Measurements from ENCODE around the gene CKB.

CKB gene

GRCh38 chr14:103537175-103537990 is 14.8 kb upstream of the CKB start:
- no peak for DNase-seq

GRCh38 chr14:103536693-103537092 is 14.1 kb upstream of the CKB start:
- DNase-seq: no peak

- DNase-seq: no peak
Observed at GRCh38 chr14:103535891-103536565, 13.4 kb upstream of the CKB start.

GRCh38 chr14:103535081-103535890 is 12.7 kb upstream of the CKB start:
- no peak for DNase-seq

GRCh38 chr14:103534576-103535061 is 12.0 kb upstream of the CKB start:
- no peak for DNase-seq

GRCh38 chr14:103533999-103534575 is 11.5 kb upstream of the CKB start:
- DNase-seq: no peak

- DNase-seq: no peak
Observed at GRCh38 chr14:103533137-103533998, 10.7 kb upstream of the CKB start.

GRCh38 chr14:103532216-103533136 is 9.8 kb upstream of the CKB start:
- DNase-seq: no peak

GRCh38 chr14:103531421-103532215 is 9.0 kb upstream of the CKB start:
- no peak for DNase-seq

- no peak for DNase-seq
Observed at GRCh38 chr14:103530831-103531230, 8.2 kb upstream of the CKB start.

- DNase-seq: no peak
Observed at GRCh38 chr14:103530390-103530789, 7.8 kb upstream of the CKB start.

GRCh38 chr14:103529383-103530365 is 7.0 kb upstream of the CKB start:
- no peak for DNase-seq

GRCh38 chr14:103528587-103529382 is 6.2 kb upstream of the CKB start, which contains the start of gene TRMT61A:
Gene TRMT61A (plus strand): TSS chr14:103529196. CDS start chr14:103529979, 783 bp downstream.
- peak; percentile 87 to 92 for DNase-seq

- DNase-seq: peak in 1 of 2 donors; percentile 29
Observed at GRCh38 chr14:103528146-103528586, 5.5 kb upstream of the CKB start.

GRCh38 chr14:103527408-103528145 is 4.9 kb upstream of the CKB start:
- DNase-seq: no peak

GRCh38 chr14:103526914-103527248 is 4.3 kb upstream of the CKB start:
- DNase-seq: no peak
